HepG2 (cell line): ENCODE results near the gene ZBTB7B. TPM values are rescaled to one million over a fixed set of nuclear protein-coding genes. Genes with fewer than 3 reads are reported as not detected.

Experiments
- ATF7-NPFF ChIP-seq: sonication (generic); formaldehyde crosslinking; IDR thresholded peaks from 2 replicates; pipeline ENCODE4 v1.8.1; 2023; ENCODE audit warnings: mild to moderate bottlenecking, low read depth, missing genetic modification reagents, moderate library complexity
- FOXC1 ChIP-seq: sonication (generic); formaldehyde crosslinking; IDR thresholded peaks from 2 replicates; pipeline ENCODE4 v1.8.0; 2022; ENCODE audit warnings: mild to moderate bottlenecking, missing genetic modification reagents, borderline replicate concordance
- GMEB1 ChIP-seq: sonication (generic); formaldehyde crosslinking; IDR thresholded peaks from 2 replicates; pipeline ENCODE4 v1.5.1; 2020; ENCODE audit warnings: missing genetic modification reagents, mild to moderate bottlenecking, borderline replicate concordance
- TP53 ChIP-seq: sonication (generic); formaldehyde crosslinking; conservative IDR thresholded peaks from 2 replicates; pipeline ENCODE4 v1.4.0; 2020; ENCODE audit warnings: missing genetic modification reagents
- ZC3H13 ChIP-seq: sonication (generic); formaldehyde crosslinking; IDR thresholded peaks from 2 replicates; pipeline ENCODE4 v1.8.1; 2023; ENCODE audit warnings: mild to moderate bottlenecking, missing genetic modification reagents, moderate library complexity
- ZFX ChIP-seq: sonication (generic); formaldehyde crosslinking; IDR thresholded peaks from 2 replicates; pipeline ENCODE4 v1.4.0; 2020; ENCODE audit warnings: mild to moderate bottlenecking, low read depth, missing genetic modification reagents, moderate library complexity
- polyA plus RNA-seq, 8 experiments: library from polyadenylated mRNA; depleted of rRNA in 3 of 8; stranded (reverse) in 7 of 8; unstranded in 1 of 8; fragments of >200 nt; fragmentation: Illumina TruSeq in 4 of 8; extraction: Trizol in 4 of 8; gene quantifications; 2 replicates each; pipeline versions ENCODE4 v1.2.1 to v1.2.3, GENCODE V29; 2011 to 2016; ENCODE audit warnings: low read depth in 4 of 8, missing spikeins in 1 of 8, mixed read lengths in 1 of 8; ENCODE audit not compliant: insufficient read depth in 1 of 8
- total RNA-seq, 5 experiments: library from RNA; depleted of rRNA; stranded (reverse); fragments of >200 nt; fragmentation: Illumina TruSeq; extraction: Trizol; gene quantifications; 2 replicates each; pipeline ENCODE4 v1.2.3, GENCODE V29; 2016; ENCODE audit warnings: low read depth in 1 of 5
- TF ChIP-seq, protein P1 (sequence below), 2 experiments: sonication (generic) in 1 of 2; formaldehyde crosslinking in 1 of 2; IDR thresholded peaks; 2 replicates each; pipeline versions ENCODE4 v1.4.0 to v1.6.1; 2016 to 2020; ENCODE audit warnings: borderline replicate concordance in 1 of 2, low read depth in 1 of 2, mild to moderate bottlenecking in 1 of 2, missing genetic modification reagents in 1 of 2
- TF ChIP-seq, protein P2 (sequence below): sonication (generic); formaldehyde crosslinking; IDR thresholded peaks from 2 replicates; pipeline ENCODE4 v1.4.0; 2020; ENCODE audit warnings: missing genetic modification reagents, borderline replicate concordance
- TF ChIP-seq, protein P3 (sequence below): sonication (generic); formaldehyde crosslinking; IDR thresholded peaks from 2 replicates; pipeline ENCODE4 v1.9.0; 2022; ENCODE audit warnings: low read depth, missing genetic modification reagents
- TF ChIP-seq, protein P4 (sequence below): IDR thresholded peaks from 2 replicates; pipeline ENCODE4 v1.6.1; 2018; ENCODE audit warnings: missing genetic modification reagents
- TF ChIP-seq, protein P5 (sequence below): sonication (generic); formaldehyde crosslinking; IDR thresholded peaks from 2 replicates; pipeline ENCODE4 v1.5.0; 2020; ENCODE audit warnings: missing genetic modification reagents, mild to moderate bottlenecking, borderline replicate concordance
- TF ChIP-seq, protein P6 (sequence below): sonication (generic); formaldehyde crosslinking; IDR thresholded peaks from 2 replicates; pipeline ENCODE4 v1.8.1; 2023; ENCODE audit warnings: mild to moderate bottlenecking, inconsistent platforms, moderate library complexity, missing genetic modification reagents, borderline replicate concordance

Gene ZBTB7B
- total and polyA plus RNA-seq, 2 of the 13 experiments (the other 11 are each of a cell fraction or from before 2014, with no cell fraction given) = 15.5 to 17.5 TPM

- TF ChIP-seq ZC3H13 (peak; percentile 51; the same call in 1 of the 2 replicates), ZFX (CRISPR knock-in tag) (peak; percentile 56; the same call in 1 of the 2 replicates), TP53 (CRISPR knock-in tag) (no peak), ATF7-NPFF (CRISPR knock-in tag) (peak; percentile 47; the same call in 1 of the 2 replicates), GMEB1 (peak; percentile 62), FOXC1 (no peak)
- TF ChIP-seq, protein P1, sequence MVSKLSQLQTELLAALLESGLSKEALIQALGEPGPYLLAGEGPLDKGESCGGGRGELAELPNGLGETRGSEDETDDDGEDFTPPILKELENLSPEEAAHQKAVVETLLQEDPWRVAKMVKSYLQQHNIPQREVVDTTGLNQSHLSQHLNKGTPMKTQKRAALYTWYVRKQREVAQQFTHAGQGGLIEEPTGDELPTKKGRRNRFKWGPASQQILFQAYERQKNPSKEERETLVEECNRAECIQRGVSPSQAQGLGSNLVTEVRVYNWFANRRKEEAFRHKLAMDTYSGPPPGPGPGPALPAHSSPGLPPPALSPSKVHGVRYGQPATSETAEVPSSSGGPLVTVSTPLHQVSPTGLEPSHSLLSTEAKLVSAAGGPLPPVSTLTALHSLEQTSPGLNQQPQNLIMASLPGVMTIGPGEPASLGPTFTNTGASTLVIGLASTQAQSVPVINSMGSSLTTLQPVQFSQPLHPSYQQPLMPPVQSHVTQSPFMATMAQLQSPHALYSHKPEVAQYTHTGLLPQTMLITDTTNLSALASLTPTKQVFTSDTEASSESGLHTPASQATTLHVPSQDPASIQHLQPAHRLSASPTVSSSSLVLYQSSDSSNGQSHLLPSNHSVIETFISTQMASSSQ (IDR thresholded peaks at IDR 0.05; ENCODE audit: low read depth) = no peak
- TF ChIP-seq, protein P1 (CRISPR knock-in tag; IDR thresholded peaks at IDR 0.05; ENCODE audit: borderline replicate concordance) = no peak; the same call in 1 of the 2 replicates
- TF ChIP-seq, protein P2, sequence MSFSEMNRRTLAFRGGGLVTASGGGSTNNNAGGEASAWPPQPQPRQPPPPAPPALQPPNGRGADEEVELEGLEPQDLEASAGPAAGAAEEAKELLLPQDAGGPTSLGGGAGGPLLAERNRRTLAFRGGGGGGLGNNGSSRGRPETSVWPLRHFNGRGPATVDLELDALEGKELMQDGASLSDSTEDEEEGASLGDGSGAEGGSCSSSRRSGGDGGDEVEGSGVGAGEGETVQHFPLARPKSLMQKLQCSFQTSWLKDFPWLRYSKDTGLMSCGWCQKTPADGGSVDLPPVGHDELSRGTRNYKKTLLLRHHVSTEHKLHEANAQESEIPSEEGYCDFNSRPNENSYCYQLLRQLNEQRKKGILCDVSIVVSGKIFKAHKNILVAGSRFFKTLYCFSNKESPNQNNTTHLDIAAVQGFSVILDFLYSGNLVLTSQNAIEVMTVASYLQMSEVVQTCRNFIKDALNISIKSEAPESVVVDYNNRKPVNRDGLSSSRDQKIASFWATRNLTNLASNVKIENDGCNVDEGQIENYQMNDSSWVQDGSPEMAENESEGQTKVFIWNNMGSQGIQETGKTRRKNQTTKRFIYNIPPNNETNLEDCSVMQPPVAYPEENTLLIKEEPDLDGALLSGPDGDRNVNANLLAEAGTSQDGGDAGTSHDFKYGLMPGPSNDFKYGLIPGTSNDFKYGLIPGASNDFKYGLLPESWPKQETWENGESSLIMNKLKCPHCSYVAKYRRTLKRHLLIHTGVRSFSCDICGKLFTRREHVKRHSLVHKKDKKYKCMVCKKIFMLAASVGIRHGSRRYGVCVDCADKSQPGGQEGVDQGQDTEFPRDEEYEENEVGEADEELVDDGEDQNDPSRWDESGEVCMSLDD = no peak
- TF ChIP-seq, protein P3, sequence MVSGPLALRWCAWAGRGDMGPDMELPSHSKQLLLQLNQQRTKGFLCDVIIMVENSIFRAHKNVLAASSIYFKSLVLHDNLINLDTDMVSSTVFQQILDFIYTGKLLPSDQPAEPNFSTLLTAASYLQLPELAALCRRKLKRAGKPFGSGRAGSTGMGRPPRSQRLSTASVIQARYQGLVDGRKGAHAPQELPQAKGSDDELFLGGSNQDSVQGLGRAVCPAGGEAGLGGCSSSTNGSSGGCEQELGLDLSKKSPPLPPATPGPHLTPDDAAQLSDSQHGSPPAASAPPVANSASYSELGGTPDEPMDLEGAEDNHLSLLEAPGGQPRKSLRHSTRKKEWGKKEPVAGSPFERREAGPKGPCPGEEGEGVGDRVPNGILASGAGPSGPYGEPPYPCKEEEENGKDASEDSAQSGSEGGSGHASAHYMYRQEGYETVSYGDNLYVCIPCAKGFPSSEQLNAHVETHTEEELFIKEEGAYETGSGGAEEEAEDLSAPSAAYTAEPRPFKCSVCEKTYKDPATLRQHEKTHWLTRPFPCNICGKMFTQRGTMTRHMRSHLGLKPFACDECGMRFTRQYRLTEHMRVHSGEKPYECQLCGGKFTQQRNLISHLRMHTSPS (CRISPR knock-in tag) = no peak
- TF ChIP-seq, protein P4, sequence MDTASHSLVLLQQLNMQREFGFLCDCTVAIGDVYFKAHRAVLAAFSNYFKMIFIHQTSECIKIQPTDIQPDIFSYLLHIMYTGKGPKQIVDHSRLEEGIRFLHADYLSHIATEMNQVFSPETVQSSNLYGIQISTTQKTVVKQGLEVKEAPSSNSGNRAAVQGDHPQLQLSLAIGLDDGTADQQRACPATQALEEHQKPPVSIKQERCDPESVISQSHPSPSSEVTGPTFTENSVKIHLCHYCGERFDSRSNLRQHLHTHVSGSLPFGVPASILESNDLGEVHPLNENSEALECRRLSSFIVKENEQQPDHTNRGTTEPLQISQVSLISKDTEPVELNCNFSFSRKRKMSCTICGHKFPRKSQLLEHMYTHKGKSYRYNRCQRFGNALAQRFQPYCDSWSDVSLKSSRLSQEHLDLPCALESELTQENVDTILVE (CRISPR knock-in tag) = peak; percentile 27; the same call in 1 of the 2 replicates
- TF ChIP-seq, protein P5, sequence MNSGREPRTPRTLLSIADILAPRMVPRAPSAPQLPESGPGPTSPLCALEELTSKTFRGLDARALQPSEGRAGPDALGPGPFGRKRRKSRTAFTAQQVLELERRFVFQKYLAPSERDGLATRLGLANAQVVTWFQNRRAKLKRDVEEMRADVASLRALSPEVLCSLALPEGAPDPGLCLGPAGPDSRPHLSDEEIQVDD (CRISPR knock-in tag) = no peak
- TF ChIP-seq, protein P6, sequence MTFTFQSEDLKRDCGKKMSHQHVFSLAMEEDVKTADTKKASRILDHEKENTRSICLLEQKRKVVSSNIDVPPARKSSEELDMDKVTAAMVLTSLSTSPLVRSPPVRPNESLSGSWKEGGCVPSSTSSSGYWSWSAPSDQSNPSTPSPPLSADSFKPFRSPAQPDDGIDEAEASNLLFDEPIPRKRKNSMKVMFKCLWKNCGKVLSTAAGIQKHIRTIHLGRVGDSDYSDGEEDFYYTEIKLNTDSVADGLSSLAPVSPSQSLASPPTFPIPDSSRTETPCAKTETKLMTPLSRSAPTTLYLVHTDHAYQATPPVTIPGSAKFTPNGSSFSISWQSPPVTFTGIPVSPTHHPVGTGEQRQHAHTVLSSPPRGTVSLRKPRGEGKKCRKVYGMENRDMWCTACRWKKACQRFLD (CRISPR knock-in tag) = no peak
Measured at GRCh38 chr1:154982897-154983648, 19.5 kb upstream of the ZBTB7B start, which contains the start of gene FLAD1 (continued).
